HG03095 (cell line): ENCODE data around the gene PYY.
"Not testable (repeated sequence)": the region's sequence is repeated elsewhere in the genome, so short reads cannot be mapped to it uniquely, and the experiment has no call there.

Source experiments
- ATAC-seq: cut with Tn5 transposase; IDR thresholded peaks from one replicate; pipeline ENCODE4 v1.9.1; 2021; ENCODE audit warnings: moderate library complexity; ENCODE audit not compliant: unreplicated experiment

PYY gene

DNA sequence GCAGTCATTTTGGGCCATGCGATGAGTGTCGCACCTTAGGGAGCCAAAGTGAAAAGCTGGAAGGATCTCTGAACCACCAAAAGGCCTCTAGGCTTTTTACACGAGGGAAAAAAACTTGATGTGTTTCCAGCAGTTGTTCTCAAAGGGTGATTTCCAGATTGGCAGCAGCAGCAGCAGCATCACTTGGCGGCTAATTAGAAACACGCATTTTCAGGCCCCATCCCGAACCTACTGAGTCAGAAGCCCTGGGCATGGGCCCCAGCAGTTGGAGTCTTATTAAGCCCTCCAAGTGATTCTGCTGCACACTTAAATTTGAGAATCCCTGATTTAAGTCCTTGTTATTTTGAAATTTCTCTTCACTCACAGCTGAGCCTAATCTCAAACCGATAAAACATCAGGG is 25.3 kb upstream of the PYY start:
- ATAC-seq = no peak

DNA sequence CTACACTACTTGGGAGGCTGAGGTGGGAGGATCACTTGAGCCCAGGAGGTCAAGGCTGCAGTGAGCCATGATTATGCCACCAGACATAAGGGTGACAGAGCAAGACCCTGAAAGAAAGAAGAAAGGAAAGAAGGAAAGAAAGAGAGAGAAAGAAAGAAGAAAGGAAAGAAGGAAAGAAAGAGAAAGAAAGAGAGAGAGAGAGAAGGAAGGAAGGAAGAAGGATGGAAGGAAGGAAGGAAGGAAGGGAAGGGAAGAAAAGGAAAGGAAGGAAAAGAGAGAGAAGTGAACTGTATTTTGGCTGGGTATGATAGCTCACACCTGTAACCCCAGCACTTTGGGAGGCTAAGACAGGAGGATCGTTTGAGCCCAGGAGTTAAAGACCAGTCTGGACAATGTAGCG is 24.3 kb upstream of the PYY start:
- no peak for ATAC-seq

DNA sequence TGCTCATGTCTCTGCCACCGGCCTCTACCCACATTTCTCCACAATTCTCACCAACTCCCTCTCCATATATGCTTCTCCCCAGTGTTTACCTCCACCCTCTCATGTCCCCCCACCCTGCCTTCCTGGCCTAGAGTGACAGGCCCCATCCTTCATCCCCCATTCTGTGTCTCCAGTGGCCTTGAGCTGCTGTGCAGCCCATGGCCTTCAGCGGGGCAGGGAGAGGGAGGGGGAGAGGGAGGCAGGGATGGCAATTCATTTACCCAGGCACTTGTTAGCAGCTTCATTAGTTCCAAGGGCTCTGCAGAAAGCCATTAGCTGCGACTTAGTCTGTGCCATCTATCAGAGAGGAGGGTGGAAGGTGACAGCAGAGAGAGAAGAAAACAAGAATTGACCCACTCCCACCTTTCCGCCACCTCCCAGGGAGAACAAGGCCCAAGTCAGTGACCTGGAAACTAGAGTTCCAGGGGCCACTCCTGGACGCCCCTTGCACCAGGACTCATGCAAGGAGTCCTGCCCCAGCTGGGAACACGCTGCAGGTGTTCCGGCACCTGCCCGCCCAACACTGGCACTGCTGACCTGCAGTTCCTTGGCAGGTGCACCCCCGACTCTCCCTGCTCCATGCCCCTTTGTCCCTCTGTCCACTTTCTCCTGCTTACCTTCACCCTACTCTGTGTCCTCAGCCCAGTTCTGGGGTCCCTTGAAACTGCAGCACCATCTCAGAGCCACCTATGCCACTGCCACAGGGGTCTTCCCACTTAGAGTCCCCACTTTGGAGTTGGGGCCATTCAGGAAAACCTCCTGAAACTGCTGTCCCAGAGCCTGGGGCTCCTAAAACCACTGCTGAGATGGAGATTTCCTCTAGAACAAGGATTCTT is 23.5 kb upstream of the PYY start:
- no peak for ATAC-seq

DNA sequence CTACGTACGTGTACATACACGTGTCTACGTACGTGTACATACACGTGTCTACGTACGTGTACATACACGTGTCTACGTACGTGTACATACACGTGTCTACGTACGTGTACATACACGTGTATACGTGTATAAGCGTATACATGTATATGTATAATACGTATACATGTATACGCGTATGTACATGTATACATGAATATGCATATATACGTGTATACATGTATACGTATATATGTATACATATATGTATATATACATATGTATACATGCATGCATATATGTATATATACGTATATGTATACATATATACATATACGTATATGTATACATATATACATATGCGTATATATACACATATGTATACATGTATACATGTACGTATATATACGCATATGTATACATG is 22.2 kb upstream of the PYY start:
- ATAC-seq = no peak

DNA sequence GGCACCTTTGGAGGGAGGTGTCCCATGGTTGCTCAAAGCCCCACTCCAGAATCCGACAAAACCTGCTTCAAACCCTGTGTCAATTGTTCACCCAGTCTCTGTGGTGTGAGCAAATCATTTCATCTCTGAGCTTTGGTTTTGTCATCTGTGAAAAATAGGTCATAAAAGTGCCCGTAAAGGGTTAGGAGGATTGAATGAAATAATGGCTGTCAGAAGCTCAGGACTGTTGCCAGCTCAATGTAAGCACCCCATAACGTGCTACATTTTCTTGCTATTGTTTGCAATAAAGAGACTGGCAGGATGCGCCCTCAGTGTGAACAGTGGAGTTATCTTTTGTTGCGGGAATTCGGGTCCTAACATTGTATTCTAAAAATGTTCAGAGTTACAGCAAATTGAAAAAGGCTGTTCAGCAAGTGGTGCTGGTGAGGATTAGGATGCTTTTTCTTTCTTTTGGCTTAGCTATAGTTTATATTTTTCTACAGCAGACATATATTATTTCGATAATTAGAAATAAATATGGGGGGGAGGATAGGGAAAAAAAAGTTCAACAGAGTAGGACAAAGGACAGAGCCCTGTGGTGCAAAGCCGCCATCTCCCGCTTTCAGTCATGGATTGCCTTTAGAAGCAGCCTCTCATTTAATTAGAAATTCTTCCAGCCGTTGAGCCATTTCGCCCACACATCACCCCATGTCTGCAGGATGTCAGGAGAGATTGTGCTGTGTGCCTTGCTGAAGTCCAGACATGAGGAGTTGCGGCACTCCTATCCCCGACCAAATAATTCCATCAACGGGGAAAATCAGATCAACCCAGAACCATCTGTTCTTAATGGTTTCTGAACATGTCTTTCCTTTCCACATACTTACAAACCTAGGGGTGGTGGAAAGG is 20.9 kb upstream of the PYY start:
- ATAC-seq = no peak

DNA sequence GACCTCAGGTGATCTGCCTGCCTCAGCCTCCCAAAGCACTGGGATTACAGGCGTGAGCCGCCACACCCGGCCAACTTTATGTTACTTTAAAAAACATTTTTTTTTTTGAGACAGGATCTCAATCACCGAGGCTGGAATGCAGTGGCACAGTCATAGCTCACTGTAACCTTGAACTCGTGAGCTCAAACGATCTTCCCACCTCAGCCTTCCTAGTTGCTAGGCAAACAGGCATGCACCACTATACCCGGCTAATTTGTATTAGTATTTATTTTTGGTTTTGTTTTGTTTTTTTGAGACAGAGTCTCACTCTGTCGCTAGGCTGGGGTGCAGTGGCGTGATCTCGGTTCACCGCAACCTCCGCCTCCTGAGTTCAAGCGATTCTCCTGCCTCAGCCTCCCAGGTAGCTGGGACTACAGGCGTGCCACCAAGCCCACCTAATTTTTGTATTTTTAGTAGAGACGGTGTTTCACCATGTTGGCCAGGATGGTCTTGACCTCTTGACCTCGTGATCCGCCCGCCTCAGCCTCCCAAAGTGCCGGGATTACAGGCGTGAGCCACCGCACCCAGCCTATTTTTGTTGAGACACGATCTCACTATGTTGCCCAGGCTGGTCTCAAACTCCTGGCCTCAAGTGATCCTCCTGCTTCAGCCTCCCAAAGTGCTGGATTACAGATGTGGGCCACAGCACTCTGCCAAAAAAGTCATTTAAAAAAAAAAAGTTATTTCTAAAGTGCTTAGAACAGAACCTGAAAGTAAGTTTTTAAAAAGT is 18.9 kb upstream of the PYY start:
- ATAC-seq = not testable (repeated sequence)

DNA sequence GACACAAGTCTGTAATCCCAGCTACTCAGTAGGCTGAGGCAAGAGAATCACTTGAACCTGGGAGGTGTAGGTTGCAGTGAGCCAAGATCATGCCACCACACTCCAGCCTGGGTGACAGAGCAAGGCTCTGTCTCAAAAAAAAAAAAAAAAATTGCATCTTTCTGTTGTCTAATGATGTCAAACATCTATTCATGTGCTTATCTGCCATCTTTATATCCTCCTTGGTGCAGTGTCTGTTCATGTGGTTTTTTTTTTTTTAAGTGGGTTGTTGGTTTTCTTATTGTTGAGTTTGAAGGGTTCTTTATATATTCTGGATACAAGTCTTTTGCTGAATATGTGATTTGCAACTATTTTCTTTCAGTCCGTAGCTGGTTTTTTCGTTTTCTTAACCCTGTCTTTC is 17.7 kb upstream of the PYY start:
- not testable (repeated sequence) for ATAC-seq

DNA sequence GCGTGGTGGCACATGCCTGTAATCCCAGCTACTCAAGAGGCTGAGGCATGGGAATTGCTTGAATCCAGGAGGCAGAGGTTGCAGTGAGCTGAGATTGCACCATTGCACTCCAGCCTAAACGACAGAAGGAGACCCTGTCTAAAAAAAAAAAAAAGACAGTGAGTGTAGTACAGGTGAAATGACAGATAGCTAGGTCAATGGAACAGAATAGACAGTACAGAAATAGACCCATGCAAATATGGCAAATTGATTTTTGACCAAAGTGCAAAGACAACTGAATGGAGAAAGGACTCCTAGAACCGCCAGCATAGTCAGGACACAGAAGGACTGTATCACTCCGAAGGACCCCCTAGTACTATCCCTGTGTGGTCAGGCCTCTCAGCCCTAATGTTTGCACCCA is 16.6 kb upstream of the PYY start:
- ATAC-seq = no peak

DNA sequence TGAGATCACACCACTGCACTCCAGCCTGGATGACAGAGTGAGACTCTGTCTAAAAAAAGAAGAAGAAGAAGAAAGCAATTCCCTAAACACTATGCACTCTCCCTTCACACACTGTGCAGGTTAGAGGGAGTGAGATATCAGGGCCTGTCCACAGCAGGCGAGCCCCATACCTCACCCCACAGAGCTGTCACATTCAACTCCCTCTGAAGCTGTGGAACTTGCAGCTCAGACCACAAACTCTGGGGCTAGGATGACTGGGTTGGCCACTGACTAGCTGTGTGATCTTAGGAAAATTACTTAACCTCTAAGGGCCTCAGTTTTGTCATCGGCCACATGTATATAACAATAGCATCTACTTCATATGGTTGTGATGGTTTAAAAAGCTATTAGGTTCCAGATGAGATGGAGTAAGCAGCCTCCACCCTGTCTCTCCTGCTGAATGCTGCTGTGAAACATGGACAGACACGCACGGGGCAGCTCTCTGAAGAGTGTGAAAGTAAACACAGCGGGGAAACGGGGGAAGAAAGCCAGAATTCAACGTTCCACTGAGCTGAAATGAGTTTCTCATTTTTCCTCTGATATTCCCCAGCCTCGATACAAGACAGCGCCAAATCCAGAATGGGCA is 13.6 kb upstream of the PYY start:
- ATAC-seq = no peak

DNA sequence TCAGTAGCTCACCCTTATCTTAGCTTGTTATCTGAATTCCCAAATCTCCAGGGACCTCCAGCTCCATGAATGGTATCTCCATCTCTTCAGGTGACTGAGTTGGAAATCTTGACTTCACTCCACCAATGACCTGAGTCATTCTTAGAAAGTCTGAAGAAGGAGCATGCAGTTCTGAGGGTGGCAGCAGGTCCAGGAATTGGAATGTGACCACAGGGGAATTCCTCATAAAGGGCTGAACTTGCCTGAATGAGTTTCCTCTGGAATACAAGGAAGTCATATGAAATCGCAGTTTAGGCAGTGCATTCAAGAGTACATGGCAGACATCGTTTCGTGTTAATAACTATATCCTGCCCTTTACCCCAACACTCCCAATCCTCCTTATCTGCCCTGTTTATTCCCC is 12.5 kb upstream of the PYY start:
- no peak for ATAC-seq

DNA sequence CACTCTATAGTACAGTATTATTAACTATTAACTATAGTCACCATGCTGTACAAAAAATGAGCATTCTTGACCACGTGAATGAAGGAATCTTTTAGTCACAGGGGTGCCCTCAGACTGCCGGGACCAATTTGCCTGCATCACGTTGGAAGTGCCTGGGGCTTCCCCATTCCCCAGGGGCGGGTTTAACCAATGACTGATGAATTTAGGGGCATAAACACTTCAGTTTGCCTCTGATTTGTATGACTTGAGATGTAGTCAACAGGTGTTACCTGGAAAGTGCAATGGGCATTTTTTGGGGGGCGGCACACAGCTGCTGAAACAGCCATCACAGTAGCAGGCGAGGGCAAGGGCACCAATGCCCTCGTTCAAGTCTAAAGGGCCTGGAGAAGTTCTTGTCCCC is 8.7 kb upstream of the PYY start:
- ATAC-seq = no peak

DNA sequence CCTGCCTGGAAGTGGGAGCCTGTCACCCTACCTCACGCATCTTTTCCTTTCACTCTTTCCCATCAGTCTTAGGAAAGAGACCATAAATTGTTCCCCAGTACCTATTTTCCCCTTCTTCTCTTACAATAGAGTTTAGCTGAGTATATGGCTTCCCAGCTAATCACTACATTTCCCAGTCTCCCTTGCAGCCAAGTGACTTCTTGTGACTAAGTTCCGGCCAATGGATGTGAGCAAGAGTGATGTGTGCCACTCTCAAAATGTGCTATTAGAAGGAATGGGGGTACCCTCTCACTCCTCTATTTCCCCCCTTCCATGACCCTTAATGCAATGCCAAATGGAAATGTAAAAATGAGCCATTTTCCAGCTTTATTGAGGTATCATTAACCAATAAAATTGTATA is 8.2 kb upstream of the PYY start:
- no peak for ATAC-seq

DNA sequence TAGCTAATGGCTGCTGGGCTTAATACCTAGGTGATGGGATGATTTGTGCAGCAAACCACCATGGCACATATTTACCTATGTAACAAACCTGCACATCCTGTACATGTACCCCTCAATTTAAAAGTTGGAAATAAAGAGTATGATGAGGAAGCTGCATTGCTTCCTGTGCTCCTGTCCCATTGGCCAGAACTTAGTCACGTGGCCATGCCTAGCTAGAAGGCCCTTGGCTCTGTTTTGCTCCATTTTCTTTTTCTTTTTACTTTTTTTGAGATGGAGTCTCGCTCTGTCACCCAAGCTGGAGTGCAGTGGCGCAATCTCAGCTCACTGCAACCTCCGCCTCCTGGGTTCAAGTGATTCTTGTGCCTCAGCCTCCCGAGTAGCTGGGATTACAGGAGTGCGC is 7.6 kb upstream of the PYY start:
- ATAC-seq = not testable (repeated sequence)

DNA sequence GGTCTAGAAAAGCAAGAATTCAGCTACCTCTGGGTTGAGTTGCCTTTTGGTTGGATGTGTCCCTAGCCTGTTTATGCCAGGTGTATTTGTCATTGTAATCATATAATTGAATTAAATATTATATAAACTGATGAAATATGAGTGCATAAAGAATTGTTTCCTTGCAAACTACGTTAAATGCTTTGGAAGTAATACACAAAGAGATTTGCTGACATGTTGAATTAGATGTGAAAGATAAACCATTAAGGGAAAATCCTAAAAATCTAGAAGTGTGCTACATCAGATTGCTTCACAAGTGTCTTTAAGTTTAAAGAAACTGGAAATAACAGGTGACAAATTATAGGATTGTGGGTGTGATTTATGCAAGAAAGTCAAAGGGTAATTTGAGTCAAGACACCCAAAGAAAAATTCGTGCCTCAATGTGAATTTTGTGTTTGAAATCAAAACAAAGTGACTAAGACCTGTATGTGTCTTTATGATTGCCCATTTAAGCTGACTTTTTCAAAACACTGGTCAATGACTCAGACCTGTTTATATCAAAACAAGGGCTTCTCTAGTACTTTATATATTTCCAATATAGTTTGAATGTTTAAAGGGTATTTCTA is 5.1 kb upstream of the PYY start:
- ATAC-seq = no peak

DNA sequence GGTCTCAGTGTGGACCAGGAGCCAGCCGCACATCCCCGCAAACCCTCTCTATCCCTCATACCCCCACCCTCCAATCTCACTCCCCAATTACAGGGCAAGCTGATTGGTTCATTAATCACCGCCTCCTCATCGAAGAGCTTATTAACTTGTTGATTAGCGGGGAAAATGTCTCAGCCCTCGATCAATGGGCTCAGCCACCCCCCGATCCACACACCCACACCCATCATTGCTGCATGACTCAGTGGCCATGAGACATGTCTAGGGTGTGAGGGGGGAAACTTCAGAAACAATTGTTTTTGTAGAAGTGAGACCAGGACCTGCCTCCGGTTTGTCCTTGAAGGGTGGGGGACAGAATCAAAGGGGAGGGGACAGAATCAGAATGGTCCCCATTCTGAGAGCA is 2.5 kb upstream of the PYY start:
- ATAC-seq = no peak

DNA sequence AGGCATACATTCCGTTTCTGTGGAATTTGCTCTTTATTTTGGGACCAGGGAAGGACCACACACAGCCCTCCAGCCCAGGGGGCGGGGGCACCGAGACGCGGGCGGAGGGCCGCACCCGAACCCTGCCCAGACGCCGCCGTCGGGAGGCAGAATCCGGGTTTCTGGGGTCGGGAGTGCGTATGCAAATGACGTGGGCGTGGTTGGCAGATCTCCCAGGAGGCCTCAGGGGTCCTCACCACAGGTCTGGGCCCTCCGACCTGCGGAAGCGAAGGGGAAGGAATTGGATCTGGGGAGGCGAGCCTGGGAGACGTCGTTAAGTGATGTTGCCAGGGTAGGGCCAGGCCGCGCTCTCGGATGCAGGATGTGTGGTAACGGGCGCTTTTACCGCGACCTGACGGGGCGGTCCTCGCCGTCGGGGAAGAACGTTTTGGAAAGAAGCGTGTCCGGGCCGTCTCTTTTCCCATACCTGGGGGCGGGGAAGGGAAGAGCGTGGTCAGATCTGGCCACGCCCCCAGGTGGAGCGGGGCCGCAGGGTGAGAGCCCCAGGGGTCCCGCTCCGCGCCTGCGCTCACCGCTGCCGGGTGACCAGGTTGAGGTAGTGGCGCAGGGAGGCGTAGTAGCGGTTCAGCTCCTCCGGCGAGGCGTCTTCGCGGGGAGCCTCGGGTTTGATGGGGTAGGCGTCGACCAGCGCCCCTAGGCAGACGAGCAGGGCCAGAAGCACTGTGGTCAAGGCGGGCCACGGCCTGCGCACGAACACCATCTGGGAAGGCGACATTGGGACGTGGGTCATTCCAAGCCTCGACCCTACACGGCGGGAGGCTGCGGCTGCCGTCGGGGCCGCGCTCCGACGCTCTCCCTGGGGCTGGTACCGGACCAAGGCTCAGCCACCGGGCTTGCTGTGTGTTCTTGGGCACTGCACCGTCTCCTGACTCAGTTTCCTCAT is 745 bp downstream of the PYY start:
- ATAC-seq = no peak

DNA sequence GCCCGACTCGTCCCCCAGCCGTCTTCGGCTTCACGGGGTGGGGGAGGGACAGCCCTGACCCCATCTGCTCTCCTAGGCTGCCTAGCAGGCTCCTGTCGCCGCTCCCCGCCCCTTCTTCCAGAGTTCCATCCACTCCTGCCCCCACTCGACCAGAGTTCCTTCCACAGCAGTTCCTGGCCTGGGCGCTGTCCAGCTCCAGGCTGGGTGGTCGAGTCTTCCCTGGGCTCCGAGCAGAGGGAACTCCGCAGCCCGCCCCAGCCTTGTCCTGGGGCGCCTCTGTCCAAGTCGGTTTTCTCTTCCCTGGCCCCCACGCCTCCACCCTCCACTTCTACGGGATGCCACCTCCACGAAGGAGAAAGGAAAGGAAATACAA is 1.4 kb downstream of the PYY start:
- no peak for ATAC-seq

DNA sequence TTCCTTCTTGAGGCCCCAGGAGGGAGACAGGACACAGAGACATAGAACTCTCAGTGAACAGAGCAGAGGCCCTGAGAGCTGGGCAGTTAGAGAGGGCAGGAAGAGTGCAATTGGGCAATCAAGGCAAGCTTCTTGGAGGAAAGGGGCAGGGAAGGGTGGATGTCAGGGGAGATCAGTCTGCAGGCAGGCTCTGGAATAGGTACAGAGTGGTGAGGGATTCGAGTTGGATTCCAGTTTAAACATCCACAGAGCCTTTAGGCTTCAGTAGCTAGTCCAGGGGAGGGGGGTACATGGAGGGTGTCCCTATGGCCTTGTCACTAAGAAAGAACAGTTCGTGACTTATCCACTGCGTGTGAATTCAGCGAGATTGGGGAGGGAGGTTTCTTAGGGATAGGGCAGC is 2.0 kb downstream of the PYY start:
- ATAC-seq = no peak

DNA sequence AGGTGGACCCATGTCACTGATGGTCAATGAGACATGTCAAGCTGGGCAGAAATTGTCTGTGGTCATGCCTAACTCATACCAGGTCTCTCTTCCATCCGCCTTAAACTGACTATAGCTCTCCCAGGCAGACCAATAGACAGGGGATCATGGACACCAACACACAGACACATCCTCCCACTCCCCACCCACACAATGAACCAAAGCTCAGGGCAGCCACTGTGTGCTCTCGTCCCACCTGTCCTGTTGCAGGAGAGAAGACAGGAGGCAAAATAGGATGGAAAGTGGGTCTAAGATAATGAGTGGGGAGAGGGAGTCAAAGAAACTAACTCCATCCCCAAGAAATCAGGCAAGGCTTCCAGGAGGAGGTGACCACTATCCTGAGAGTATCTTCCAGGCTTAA is 3.2 kb downstream of the PYY start:
- no peak for ATAC-seq

DNA sequence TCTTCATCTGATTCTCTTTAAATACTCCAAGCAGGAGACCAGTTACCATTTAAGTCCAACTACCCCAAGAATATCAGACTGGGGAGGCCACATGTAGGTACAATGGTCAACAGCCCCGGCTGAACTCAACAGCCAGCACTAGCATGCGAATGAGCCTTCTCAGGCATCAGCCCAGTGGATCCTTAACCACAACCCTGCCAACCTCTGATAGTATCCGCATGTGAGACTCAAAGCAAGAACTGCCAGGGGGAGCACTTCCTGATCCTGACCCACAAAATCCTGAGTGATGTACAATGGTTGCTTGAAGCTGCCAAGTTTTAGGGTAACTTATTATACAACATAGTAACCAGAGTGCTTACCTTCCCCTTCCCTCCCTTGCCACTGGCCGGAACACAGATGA is 4.0 kb downstream of the PYY start:
- ATAC-seq = no peak
